GM06990 (cell line): ENCODE measurements around the gene DLG2.

Experiments used
- DNase-seq: peaks from one replicate; pipeline ENCODE4 v3.0.0-alpha.2; 2011; ENCODE audit not compliant: insufficient read length; ENCODE audit errors: extremely low read depth
- H3K27me3 ChIP-seq: replicated peaks from 2 replicates; pipeline ENCODE4 v1.6.0; 2011; ENCODE audit warnings: low read length; ENCODE audit not compliant: control insufficient read depth, insufficient read depth
- H3K36me3 ChIP-seq: 2 replicates; pipeline ENCODE4 v1.5.1; 2011; ENCODE audit warnings: low read length; ENCODE audit not compliant: control insufficient read depth, insufficient read depth
- H3K4me3 ChIP-seq: replicated peaks from 2 replicates; pipeline ENCODE4 v1.5.1; 2011; ENCODE audit warnings: low read depth, mild to moderate bottlenecking, control low read depth, low read length
- TF ChIP-seq, protein P1 (sequence below): IDR thresholded peaks from 2 replicates; pipeline ENCODE4 v1.5.1; 2011; ENCODE audit warnings: low read length, control low read depth, mild to moderate bottlenecking, inconsistent platforms; ENCODE audit not compliant: insufficient read depth, poor library complexity, severe bottlenecking

The DLG2 gene

DNA sequence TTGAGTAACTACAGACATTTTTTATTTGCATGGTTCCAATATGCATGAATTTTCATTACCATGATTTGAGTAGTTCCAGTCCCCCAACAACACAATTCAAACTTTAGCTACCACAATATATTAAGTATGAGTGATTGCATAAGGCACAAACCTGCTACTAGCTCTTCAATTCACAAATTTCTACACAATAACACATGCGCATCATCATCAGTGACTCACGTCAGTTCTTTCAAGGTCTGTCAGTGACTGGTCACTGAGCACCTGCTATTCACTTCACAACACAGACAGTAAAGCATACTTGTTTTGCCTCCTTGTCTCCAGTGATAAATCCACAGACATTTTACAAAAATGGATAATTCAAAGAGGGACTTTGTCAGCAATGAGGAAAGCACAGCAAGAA is 1905.9 kb downstream of the DLG2 start:
- H3K4me3 ChIP-seq, result no peak overlapping the region
- DNase-seq, result no peak
- TF ChIP-seq, protein P1, sequence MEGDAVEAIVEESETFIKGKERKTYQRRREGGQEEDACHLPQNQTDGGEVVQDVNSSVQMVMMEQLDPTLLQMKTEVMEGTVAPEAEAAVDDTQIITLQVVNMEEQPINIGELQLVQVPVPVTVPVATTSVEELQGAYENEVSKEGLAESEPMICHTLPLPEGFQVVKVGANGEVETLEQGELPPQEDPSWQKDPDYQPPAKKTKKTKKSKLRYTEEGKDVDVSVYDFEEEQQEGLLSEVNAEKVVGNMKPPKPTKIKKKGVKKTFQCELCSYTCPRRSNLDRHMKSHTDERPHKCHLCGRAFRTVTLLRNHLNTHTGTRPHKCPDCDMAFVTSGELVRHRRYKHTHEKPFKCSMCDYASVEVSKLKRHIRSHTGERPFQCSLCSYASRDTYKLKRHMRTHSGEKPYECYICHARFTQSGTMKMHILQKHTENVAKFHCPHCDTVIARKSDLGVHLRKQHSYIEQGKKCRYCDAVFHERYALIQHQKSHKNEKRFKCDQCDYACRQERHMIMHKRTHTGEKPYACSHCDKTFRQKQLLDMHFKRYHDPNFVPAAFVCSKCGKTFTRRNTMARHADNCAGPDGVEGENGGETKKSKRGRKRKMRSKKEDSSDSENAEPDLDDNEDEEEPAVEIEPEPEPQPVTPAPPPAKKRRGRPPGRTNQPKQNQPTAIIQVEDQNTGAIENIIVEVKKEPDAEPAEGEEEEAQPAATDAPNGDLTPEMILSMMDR, result no peak
- no peaks in the 10 kb centered on the region for H3K27me3 ChIP-seq
- no peaks in the 10 kb centered on the region for H3K36me3 ChIP-seq

DNA sequence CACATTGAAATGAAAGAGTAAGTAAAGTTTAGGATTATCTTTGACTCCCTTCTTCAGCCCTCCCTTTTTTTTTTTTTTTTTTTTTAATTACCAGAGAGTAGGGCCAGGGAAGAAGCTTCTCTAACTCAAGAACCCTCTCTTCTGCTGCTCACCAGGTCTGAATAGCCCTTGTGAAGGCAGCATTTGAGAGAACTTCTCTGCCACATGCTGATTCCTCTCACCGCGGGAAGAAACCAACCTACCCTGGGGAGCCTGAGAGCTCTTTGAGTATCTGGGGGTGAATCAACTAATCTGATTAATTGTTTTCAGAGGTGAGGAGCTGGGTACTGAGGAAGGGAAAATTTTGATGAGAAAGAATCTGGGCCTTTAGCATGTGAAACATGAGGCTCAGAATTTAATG is 1906.5 kb downstream of the DLG2 start:
- TF ChIP-seq, protein P1, result no peak
- no peaks in the 10 kb centered on the region for H3K27me3 ChIP-seq
- no peaks in the 10 kb centered on the region for H3K36me3 ChIP-seq
- no peak overlapping the region for H3K4me3 ChIP-seq
- DNase-seq, result no peak

DNA sequence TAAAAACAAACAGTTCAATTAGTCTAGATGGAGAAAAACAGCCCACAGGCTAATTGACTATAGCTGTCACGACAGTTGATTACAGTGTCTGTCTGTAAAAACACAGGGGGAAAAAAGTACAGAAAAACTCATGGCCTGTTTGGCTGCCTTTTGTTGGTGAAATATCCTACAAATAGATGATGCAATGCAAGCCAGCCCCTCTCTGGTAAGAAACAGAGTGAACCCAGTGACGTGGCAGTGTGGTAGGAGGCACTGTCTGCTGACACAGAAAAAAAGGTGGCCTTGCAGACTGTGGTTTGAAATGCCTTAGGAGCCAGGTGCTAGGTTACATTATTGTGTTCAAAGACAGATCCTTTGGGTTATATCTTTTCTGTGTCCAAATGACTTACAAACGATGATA is 1909.6 kb downstream of the DLG2 start:
- no peak for DNase-seq
- H3K27me3 ChIP-seq, result no peaks in the 10 kb centered on the region
- H3K4me3 ChIP-seq, result no peak overlapping the region
- TF ChIP-seq, protein P1, result no peak
- H3K36me3 ChIP-seq, result no peaks in the 10 kb centered on the region

DNA sequence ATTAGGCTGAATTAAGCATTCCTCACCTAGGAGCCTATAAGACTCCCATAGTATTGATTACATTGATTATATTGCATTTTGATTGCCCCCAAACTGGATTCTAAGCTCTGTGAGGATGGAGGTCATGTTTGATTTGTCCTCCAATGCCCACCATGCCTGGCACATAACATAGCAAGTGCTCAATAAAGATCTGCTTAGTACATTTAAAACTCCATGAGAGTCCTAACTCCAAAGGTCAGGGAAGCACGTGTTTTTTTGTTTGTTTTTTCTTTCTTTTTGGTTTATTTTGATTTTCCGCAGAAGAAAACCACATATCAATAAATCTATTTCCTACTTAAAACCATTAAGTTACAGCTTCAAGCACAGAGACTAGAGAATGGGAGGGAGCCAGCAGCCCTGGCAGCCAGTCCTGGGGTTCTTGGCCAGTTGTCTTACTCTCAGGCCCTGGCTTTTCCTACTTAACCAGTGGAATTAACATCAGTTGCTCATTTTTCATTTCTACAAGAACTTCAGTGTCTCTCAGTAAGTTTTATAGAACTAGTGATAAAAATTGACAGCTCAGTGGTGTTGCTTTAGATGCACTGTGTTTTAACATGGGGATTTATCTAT is 1911.1 kb downstream of the DLG2 start:
- DNase-seq, result no peak
- Histone ChIP-seq H3K36me3 (no peaks in the 10 kb centered on the region), H3K4me3 (no peak overlapping the region), H3K27me3 (no peaks in the 10 kb centered on the region)
- TF ChIP-seq, protein P1, result no peak

DNA sequence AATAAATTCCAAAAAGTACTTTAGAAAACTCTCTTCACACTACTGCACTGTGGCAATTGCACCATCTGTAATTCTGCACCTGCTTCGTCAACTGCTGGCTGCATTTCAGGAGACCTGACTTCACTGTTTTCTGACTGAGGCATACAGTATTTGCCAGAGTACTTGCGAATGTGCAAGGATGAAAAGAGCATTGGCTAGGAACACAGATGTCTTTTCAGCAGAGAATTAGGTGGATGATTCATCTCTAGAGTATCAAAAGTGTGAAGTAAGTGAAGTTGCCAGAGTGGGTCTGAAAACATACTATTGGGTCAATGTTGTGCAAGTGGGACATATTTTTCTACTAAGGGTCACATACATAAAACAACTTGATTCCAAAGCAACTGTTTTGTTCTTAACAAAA is 1913.4 kb downstream of the DLG2 start:
- DNase-seq, result no peak
- no peak overlapping the region for H3K4me3 ChIP-seq
- H3K36me3 ChIP-seq, result no peaks in the 10 kb centered on the region
- H3K27me3 ChIP-seq, result no peaks in the 10 kb centered on the region
- TF ChIP-seq, protein P1, result no peak

DNA sequence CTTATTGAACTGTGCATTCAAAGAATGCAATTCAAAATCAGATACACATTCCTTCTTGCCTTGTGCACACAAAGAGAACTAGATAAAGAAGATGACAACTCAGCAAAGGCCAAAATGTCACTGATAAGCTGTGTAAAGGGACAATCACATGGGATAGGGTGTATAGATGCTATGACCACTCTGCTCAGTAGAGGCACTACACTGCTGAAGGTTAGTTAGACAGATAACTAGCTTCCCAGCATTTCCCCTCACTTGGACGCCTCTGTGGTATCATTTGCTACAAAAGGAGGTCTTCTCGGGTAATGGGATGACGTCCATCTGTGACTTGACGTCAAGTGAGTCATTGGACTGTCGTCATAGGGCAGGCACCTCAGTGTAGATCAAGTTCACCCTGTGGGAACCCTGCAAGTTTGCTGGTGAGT is 1916.0 kb downstream of the DLG2 start:
- no peak overlapping the region for H3K4me3 ChIP-seq
- TF ChIP-seq, protein P1, result no peak
- DNase-seq, result no peak
- H3K27me3 ChIP-seq, result no peaks in the 10 kb centered on the region
- H3K36me3 ChIP-seq, result no peaks in the 10 kb centered on the region
